Thoracic aorta (tissue), 2 donors: Measurements from ENCODE around the gene FBN2. TPM values are rescaled to one million over a fixed set of nuclear protein-coding genes. Genes with fewer than 3 reads are reported as not detected.

Experiments
- ATAC-seq: fragments of 150-250 bp; one replicate; pipeline ENCODE4 v1.8.0; 2017; ENCODE audit warnings: low read depth; ENCODE audit not compliant: insufficient number of reproducible peaks, low FRiP score
- DNase-seq: peaks from one replicate; pipeline ENCODE4 v3.0.0-alpha.2; 2020; ENCODE audit warnings: low spot score
- H3K27ac ChIP-seq, 2 donors: fragments of 200-600 bp; sonication (generic); 1 replicate in 1 of 2; 2 replicates in 1 of 2; pipeline ENCODE4 v1.5.1; 2016; ENCODE audit warnings: mild to moderate bottlenecking in 2 of 2, moderate library complexity in 2 of 2
- H3K27me3 ChIP-seq: fragments of 200-600 bp; sonication (generic); replicated peaks from 2 replicates; pipeline ENCODE4 v1.6.0; 2016; ENCODE audit warnings: mild to moderate bottlenecking; ENCODE audit not compliant: insufficient read depth
- H3K36me3 ChIP-seq: fragments of 200-600 bp; sonication (generic); one replicate; pipeline ENCODE4 v1.5.1; 2016
- H3K4me1 ChIP-seq, 2 donors: fragments of 200-600 bp; sonication (generic); 1 replicate in 1 of 2; 2 replicates in 1 of 2; pipeline versions ENCODE4 v1.5.1 to v1.6.0; 2016; ENCODE audit warnings: low read depth in 2 of 2, mild to moderate bottlenecking in 1 of 2; ENCODE audit not compliant: control insufficient read depth in 1 of 2
- H3K4me3 ChIP-seq: fragments of 200-600 bp; sonication (generic); 2 replicates; pipeline ENCODE4 v1.5.1; 2016; ENCODE audit warnings: mild to moderate bottlenecking
- H3K9me3 ChIP-seq: fragments of 200-600 bp; sonication (generic); 2 replicates; pipeline ENCODE4 v1.5.1; 2016
- total RNA-seq, 2 donors: library from RNA; depleted of rRNA; stranded (reverse); fragments of >200 nt; gene quantifications; one replicate each; pipeline versions ENCODE4 v1.1.0 to v1.2.3, GENCODE V29; 2016
- TF ChIP-seq, protein P1 (sequence below): fragments of 200-600 bp; sonication (generic); IDR thresholded peaks from one replicate; pipeline ENCODE4 v1.5.1; 2019; ENCODE audit warnings: antibody characterized with exemption

FBN2 gene
- total RNA-seq, 2 donors from 2014 or later = 0.68 to 5.8 TPM

DNA sequence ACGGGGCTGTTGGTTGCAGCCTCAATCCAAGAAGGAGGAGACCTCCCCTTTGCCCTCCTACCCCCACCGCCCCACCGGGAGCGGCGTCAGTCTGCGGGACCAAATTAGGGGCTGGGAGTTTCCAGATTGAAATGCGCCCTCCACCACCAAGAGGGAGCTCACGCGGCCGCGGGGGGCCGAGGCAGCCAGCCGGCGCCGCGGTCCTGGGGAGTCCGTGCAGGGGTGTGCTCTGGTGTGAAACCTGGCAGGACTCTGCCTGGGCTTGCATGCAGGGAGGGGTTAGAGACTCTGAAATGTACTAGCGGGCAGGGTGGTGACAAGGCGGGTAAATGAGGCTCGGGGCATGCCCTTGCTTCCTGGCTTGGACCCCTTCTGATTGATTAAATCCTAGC lies 989 bp upstream of the FBN2 start:
- peak overlapping the region in 1 of 2 donors; percentile 31 for H3K27ac ChIP-seq
- no peaks in the 10 kb centered on the region for H3K36me3 ChIP-seq
- TF ChIP-seq, protein P1, sequence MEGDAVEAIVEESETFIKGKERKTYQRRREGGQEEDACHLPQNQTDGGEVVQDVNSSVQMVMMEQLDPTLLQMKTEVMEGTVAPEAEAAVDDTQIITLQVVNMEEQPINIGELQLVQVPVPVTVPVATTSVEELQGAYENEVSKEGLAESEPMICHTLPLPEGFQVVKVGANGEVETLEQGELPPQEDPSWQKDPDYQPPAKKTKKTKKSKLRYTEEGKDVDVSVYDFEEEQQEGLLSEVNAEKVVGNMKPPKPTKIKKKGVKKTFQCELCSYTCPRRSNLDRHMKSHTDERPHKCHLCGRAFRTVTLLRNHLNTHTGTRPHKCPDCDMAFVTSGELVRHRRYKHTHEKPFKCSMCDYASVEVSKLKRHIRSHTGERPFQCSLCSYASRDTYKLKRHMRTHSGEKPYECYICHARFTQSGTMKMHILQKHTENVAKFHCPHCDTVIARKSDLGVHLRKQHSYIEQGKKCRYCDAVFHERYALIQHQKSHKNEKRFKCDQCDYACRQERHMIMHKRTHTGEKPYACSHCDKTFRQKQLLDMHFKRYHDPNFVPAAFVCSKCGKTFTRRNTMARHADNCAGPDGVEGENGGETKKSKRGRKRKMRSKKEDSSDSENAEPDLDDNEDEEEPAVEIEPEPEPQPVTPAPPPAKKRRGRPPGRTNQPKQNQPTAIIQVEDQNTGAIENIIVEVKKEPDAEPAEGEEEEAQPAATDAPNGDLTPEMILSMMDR = no peak
- DNase-seq (no peak), ATAC-seq (no peak)
- no peaks in the 10 kb centered on the region for H3K27me3 ChIP-seq
- H3K4me1 ChIP-seq = peaks cover 0 to 10% of the 10 kb centered on the region in 2 donors
- no peaks in the 10 kb centered on the region for H3K9me3 ChIP-seq
- H3K4me3 ChIP-seq = peak overlapping the region; percentile 81

DNA sequence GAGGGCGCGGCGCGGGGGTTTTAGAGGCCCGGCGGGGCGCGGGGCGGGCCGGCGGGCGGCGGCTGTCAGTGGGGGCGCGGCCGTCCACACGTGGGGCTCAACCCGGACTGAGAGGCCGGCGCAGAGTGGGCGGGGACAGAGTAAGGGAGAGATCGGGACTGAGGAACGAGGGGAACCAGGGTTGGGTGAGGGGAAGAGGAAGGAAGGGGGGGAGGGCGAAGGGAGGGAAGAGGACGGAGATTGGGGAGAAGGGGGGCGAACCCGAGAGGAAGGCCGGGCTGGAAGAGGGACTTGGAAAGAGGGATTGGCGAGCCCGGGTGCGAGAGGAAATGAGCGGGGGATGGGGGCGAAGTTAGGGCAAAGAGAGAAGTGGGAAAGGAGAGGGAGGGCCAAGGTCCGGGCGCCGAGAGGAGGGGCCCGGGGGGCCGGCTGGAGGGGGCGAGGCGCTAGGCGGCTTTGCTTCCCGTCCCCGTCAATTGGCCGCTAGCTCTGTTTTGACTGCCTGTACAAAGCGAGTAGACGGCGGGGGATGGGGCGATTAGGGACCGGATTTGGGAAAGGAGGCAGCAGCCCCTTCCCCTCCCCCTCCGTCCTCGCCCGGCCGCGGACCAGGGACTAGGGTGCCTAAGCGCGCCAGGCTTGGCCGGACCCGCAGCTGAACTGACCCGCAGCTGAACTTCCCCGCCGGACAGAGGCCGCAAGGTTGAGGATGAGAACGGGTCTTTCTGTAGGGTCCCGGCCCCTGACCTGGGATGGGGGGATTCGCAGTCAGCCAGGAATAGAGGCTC lies 399 bp upstream of the FBN2 start:
- TF ChIP-seq, protein P1 = no peak
- Histone ChIP-seq H3K4me1 (peaks cover 0 to 12% of the 10 kb centered on the region in 2 donors), H3K9me3 (no peaks in the 10 kb centered on the region), H3K27ac (peak overlapping the region in 1 of 2 donors; percentile 31), H3K27me3 (no peaks in the 10 kb centered on the region), H3K36me3 (no peaks in the 10 kb centered on the region), H3K4me3 (peak overlapping the region; percentile 81)
- ATAC-seq = no peak
- peak; percentile 33 for DNase-seq

DNA sequence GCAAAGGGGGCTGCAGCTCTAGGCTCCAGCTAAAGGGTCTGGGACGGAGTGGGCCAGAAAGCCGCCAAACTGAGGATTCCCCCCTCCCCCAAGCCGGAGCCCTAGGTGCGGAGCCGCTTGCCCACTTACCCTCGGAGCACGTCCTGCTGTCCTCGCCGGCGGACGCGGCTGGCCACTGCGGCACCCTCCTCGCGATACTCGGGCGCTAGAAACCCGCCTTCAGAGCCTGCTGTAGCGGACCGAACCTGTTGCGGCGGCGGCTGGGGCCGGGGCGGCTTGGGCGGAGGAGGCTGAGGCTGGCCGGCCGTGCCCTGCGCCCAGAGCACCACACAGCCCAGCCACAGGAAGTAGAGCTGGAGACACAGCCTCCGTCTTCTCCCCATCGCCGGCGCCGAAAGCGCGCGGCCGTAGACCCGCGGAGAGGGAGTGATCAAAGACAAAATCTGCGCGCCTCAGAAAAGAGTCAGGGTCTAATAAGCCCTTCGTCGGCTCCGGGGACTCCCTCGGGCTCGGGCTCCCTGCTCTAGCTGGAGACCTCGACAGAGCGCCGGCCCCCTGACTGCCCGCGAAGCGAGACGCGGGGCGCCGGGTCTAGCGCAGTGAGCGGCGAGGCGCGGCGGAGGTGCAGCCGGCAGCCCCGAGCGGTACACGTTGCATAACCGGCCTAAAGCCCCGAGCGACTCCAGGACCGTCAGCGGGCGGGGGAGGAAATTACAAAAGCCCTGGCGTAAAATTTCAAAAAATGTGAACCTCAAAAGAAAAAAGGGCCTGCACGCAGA lies 635 bp downstream of the FBN2 start:
- Histone ChIP-seq H3K27ac (peak overlapping the region in 1 of 2 donors; percentile 52), H3K4me1 (peaks cover 0 to 18% of the 10 kb centered on the region in 2 donors), H3K4me3 (peak overlapping the region; percentile 81), H3K9me3 (no peaks in the 10 kb centered on the region), H3K27me3 (no peaks in the 10 kb centered on the region), H3K36me3 (no peaks in the 10 kb centered on the region)
- no peak for DNase-seq
- TF ChIP-seq, protein P1 = no peak
- ATAC-seq = no peak

DNA sequence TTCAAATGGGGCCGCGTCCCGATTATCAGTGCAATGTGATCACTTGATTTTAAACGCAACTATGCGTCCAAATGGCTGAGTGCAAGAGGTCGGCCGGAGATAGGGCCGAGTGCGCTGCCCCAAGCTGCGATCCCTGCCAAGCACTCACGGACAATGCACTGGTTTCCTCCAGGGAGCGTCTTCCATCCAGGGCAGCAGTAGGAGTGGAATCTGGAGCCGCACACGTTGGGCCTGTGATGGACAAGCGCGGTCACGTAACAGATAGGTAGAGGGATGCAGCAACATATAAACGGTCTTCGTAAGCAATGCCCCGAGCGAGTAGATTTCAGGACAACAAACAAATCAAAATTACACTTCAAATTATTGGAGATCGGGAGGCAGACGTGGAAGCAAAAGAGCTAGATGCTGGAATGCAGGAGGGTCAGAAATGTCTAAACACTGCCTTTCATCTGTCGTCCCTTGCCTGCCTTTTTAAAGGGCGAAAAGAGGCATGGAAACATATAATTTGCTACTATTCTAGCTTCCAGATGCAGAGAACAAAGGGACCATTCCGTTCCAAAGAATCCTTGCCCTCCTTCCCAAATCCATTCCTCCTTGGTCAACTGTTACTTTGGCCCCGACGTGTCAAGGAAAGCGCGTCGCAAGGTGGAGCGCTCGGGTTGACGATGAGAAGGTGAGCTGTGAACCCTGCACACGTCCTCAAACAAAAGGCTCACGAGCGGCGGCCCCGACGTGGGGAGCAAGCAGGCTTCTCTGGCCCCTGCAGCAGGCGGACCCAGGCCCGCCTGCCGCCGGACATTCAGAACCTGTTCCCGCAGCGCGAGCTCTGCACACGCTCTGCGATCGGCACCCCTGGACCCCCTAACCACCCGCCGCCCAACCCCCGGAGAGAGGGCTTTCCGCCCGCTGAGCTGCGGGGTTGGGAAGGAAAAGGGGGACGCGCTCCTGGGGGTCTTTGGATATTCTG lies 1.5 kb downstream of the FBN2 start:
- ATAC-seq = no peak
- Histone ChIP-seq H3K4me3 (peak overlapping the region; percentile 81), H3K27me3 (no peaks in the 10 kb centered on the region), H3K36me3 (no peaks in the 10 kb centered on the region), H3K4me1 (peaks cover 0 to 18% of the 10 kb centered on the region in 2 donors), H3K27ac (no peak overlapping the region), H3K9me3 (no peaks in the 10 kb centered on the region)
- TF ChIP-seq, protein P1 = no peak
- no peak for DNase-seq
